Measurements from ENCODE around the gene IDH2. TPM values are rescaled to one million over a fixed set of nuclear protein-coding genes. Genes with fewer than 3 reads are reported as not detected.

The IDH2 gene
- total RNA-seq, 6 donors from 2014 or later, result 41.5 to 72.1 (median 48.7) TPM

DNA sequence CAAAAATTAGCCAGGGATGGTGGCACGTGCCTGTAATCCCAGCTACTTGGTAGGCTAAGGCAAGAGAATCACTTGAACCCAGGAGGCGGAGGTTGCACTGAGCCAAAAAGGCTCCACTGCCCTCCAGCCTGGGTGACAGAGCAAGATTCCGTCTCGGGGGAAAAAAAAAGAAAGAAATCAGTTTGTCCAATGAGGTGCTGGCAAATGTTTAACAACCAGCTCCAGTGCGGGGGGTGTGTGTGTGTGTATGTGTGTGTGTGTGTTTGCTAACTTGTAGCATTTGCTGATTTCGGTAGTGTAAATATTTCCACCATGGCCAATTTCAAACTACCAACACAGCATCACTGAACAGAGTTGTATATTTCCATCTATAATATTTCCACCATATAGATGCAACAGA is 23.8 kb upstream of the IDH2 start:
- WGBS, 2 donors, result 57 to 68% methylated on average over 6 of the region's 6 CpGs
- no peak for DNase-seq

DNA sequence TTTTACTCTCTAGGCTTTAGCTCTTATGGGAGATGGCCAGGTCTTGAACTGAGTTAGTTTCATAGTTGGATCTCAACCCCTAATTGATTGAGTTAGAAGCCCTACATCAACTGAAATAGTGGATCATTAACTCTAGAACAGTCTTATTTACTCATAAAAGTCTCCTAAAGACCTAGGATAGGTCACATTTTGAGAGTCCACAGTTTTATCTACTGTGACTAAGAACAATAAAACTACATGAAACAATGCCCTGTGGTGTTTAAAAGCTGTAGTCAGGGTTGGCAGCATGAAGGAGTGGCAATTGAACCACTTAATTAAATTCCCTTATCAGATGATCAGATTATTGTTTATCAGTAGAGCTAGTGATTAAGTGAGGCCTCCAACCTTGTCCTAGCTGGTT is 22.2 kb upstream of the IDH2 start:
- no peak for ATAC-seq (ENCODE audit: low FRiP score in 2 of 2)
- no peak overlapping the region for H3K4me3 ChIP-seq
- no peak for DNase-seq
- peaks cover 0 to 6% (median 1%) of the 10 kb centered on the region in 4 donors for H3K4me1 ChIP-seq
- no peaks in the 10 kb centered on the region for H3K27me3 ChIP-seq
- no peaks in the 10 kb centered on the region for H3K9me3 ChIP-seq
- H3K36me3 ChIP-seq, result no peaks in the 10 kb centered on the region
- H3K27ac ChIP-seq, result no peak overlapping the region
- no peak for TF ChIP-seq EP300 (IDR thresholded peaks at IDR 0.05)
- TF ChIP-seq POLR2A (IDR thresholded peaks at IDR 0.05), result no peak
- TF ChIP-seq POLR2AphosphoS5 (IDR thresholded peaks at IDR 0.05), result no peak
- TF ChIP-seq, protein P1, sequence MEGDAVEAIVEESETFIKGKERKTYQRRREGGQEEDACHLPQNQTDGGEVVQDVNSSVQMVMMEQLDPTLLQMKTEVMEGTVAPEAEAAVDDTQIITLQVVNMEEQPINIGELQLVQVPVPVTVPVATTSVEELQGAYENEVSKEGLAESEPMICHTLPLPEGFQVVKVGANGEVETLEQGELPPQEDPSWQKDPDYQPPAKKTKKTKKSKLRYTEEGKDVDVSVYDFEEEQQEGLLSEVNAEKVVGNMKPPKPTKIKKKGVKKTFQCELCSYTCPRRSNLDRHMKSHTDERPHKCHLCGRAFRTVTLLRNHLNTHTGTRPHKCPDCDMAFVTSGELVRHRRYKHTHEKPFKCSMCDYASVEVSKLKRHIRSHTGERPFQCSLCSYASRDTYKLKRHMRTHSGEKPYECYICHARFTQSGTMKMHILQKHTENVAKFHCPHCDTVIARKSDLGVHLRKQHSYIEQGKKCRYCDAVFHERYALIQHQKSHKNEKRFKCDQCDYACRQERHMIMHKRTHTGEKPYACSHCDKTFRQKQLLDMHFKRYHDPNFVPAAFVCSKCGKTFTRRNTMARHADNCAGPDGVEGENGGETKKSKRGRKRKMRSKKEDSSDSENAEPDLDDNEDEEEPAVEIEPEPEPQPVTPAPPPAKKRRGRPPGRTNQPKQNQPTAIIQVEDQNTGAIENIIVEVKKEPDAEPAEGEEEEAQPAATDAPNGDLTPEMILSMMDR (IDR thresholded peaks at IDR 0.05), result no peak

More for the DNA sequence above, 23.8 kb upstream of the IDH2 start:
- ATAC-seq (ENCODE audit: low FRiP score in 2 of 2), result no peak
- no peaks in the 10 kb centered on the region for H3K9me3 ChIP-seq
- TF ChIP-seq POLR2AphosphoS5 (IDR thresholded peaks at IDR 0.05), result no peak
- no peak for TF ChIP-seq EP300 (IDR thresholded peaks at IDR 0.05)
- TF ChIP-seq POLR2A (IDR thresholded peaks at IDR 0.05), result no peak
- TF ChIP-seq, protein P1 (IDR thresholded peaks at IDR 0.05), result no peak
- no peaks in the 10 kb centered on the region for H3K36me3 ChIP-seq
- no peak overlapping the region for H3K4me3 ChIP-seq
- H3K27ac ChIP-seq, result no peak overlapping the region
- peaks cover 0 to 6% (median 1%) of the 10 kb centered on the region in 4 donors for H3K4me1 ChIP-seq
- H3K27me3 ChIP-seq, result no peaks in the 10 kb centered on the region

DNA sequence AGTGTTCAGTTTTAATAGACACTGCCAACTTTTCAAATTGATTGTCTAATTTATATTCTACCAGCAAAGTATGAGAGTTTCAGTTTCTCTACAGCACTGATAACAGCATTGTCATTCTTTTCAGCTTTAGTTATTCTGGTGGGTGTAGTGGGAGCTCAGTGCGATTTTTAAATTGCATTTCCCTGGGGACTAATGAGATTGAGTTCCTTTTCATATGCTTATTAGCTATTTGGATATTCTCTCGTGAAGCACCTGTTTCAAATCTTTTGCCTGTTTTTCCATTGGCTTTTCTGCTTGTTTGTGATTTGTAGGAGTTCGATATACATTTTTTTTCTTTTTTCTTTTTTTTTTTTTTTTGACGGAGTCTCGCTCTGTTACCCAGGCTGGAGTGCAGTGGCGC is 18.8 kb upstream of the IDH2 start:
- no peak overlapping the region for H3K27ac ChIP-seq
- TF ChIP-seq, protein P1 (IDR thresholded peaks at IDR 0.05), result no peak
- no peak for TF ChIP-seq POLR2A (IDR thresholded peaks at IDR 0.05)
- TF ChIP-seq POLR2AphosphoS5 (IDR thresholded peaks at IDR 0.05), result no peak
- TF ChIP-seq EP300 (IDR thresholded peaks at IDR 0.05), result no peak
- no peak for DNase-seq
- H3K9me3 ChIP-seq, result no peaks in the 10 kb centered on the region
- no peaks in the 10 kb centered on the region for H3K27me3 ChIP-seq
- ATAC-seq (ENCODE audit: low FRiP score in 2 of 2), result no peak
- no peak overlapping the region for H3K4me3 ChIP-seq
- H3K36me3 ChIP-seq, result no peaks in the 10 kb centered on the region
- H3K4me1 ChIP-seq, result no peaks in the 10 kb centered on the region
- WGBS, 2 donors, result 90 to 96% methylated on average over 6 of the region's 6 CpGs

DNA sequence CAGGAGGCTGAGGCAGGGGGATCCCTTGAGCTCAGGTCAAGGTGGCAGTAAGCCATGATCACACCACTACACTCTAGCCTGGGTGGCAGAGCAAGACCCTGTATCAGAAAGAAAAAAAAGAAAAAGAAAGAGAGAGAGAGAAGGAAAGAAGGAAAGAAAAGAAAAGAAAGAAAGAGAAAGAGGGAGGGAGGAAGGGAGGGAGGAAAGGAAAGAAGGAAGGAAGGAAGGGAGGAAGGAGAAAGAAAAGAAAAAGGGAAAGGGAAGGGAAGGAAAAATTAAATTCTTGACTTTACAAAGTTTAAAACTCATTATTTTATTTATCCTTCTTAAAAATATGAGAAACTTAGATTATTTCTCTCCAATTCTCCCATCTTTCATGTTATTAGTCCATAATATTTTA is 17.1 kb upstream of the IDH2 start:
- ATAC-seq (ENCODE audit: low FRiP score in 2 of 2), result no peak
- TF ChIP-seq POLR2AphosphoS5 (IDR thresholded peaks at IDR 0.05) (no peak), POLR2A (IDR thresholded peaks at IDR 0.05) (no peak), EP300 (IDR thresholded peaks at IDR 0.05) (no peak)
- TF ChIP-seq, protein P1 (IDR thresholded peaks at IDR 0.05), result no peak
- no peak for DNase-seq

DNA sequence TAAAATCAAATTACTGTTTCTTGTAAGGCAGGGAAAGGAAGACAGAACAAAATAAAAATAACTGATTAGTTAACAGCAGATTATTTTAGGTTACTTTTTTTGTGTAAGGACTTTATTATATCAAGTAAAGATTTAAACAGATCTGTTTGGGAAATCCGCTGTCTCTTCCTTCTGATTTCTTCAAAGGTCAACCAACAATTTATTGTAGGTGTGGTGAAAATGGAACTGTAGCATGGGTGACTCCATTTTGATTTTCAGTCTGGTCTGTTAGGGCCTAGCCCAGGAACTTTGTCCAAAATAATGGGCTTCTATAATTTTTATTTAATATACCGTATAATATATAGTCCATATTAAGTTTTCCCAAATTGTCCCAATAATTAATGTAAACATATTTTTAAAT is 13.5 kb upstream of the IDH2 start:
- H3K4me1 ChIP-seq, result no peaks in the 10 kb centered on the region
- no peak for DNase-seq
- 91 to 94% methylated on average over 2 of the region's 2 CpGs for WGBS, 2 donors
- no peak for ATAC-seq (ENCODE audit: low FRiP score in 2 of 2)
- no peak for TF ChIP-seq EP300 (IDR thresholded peaks at IDR 0.05)
- TF ChIP-seq POLR2A (IDR thresholded peaks at IDR 0.05), result no peak
- TF ChIP-seq, protein P1 (IDR thresholded peaks at IDR 0.05), result no peak
- no peak for TF ChIP-seq POLR2AphosphoS5 (IDR thresholded peaks at IDR 0.05)
- no peaks in the 10 kb centered on the region for H3K27me3 ChIP-seq
- peaks cover 0 to 16% (median 13%) of the 10 kb centered on the region in 4 donors for H3K9me3 ChIP-seq
- no peak overlapping the region for H3K4me3 ChIP-seq
- H3K36me3 ChIP-seq, result no peaks in the 10 kb centered on the region
- no peak overlapping the region for H3K27ac ChIP-seq

More for the DNA sequence above, 17.1 kb upstream of the IDH2 start:
- H3K4me3 ChIP-seq, result no peak overlapping the region
- H3K36me3 ChIP-seq, result no peaks in the 10 kb centered on the region
- H3K27me3 ChIP-seq, result no peaks in the 10 kb centered on the region
- no peaks in the 10 kb centered on the region for H3K4me1 ChIP-seq
- no peak overlapping the region for H3K27ac ChIP-seq
- H3K9me3 ChIP-seq, result peaks cover 0 to 12% (median 8%) of the 10 kb centered on the region in 4 donors

Data from upper lobe of left lung (tissue), 6 donors.